Measurements from ENCODE around the gene PEX5L.

Gene PEX5L

GRCh38 chr3:179955809-179956208 lies 80.9 kb downstream of the PEX5L start:
- no peak for DNase-seq (ENCODE audit: low spot score)

GRCh38 chr3:179955286-179955685 lies 81.5 kb downstream of the PEX5L start:
- no peak for DNase-seq (ENCODE audit: low spot score)

- no peak for DNase-seq (ENCODE audit: low spot score)
Measured at GRCh38 chr3:179953993-179954870, 82.5 kb downstream of the PEX5L start.

GRCh38 chr3:179950840-179951239 lies 85.9 kb downstream of the PEX5L start:
- no peak for DNase-seq (ENCODE audit: low spot score)

GRCh38 chr3:179949869-179950268 lies 86.9 kb downstream of the PEX5L start:
- no peak for DNase-seq (ENCODE audit: low spot score)

GRCh38 chr3:179949412-179949811 lies 87.3 kb downstream of the PEX5L start:
- DNase-seq (ENCODE audit: low spot score): no peak

GRCh38 chr3:179948740-179949139 lies 88.0 kb downstream of the PEX5L start:
- DNase-seq (ENCODE audit: low spot score): no peak

- no peak for DNase-seq (ENCODE audit: low spot score)
Measured at GRCh38 chr3:179945569-179945968, 91.2 kb downstream of the PEX5L start.

- DNase-seq (ENCODE audit: low spot score): no peak
Measured at GRCh38 chr3:179943117-179943880, 93.4 kb downstream of the PEX5L start.

GRCh38 chr3:179942553-179943075 lies 94.1 kb downstream of the PEX5L start:
- no peak for DNase-seq (ENCODE audit: low spot score)

- DNase-seq (ENCODE audit: low spot score): no peak
Measured at GRCh38 chr3:179935710-179936109, 101.0 kb downstream of the PEX5L start.

GRCh38 chr3:179933914-179934313 lies 102.8 kb downstream of the PEX5L start:
- no peak for DNase-seq (ENCODE audit: low spot score)

GRCh38 chr3:179933080-179933479 lies 103.7 kb downstream of the PEX5L start:
- DNase-seq (ENCODE audit: low spot score): no peak

- DNase-seq (ENCODE audit: low spot score): no peak
Measured at GRCh38 chr3:179932674-179933073, 104.1 kb downstream of the PEX5L start.

- DNase-seq (ENCODE audit: low spot score): peak; percentile 61
Measured at GRCh38 chr3:179929091-179929529, 107.6 kb downstream of the PEX5L start.

- no peak for DNase-seq (ENCODE audit: low spot score)
Measured at GRCh38 chr3:179927191-179927590, 109.5 kb downstream of the PEX5L start.

GRCh38 chr3:179921951-179922350 lies 114.8 kb downstream of the PEX5L start:
- no peak for DNase-seq (ENCODE audit: low spot score)

- DNase-seq (ENCODE audit: low spot score): no peak
Measured at GRCh38 chr3:179921500-179921899, 115.2 kb downstream of the PEX5L start.

- no peak for DNase-seq (ENCODE audit: low spot score)
Measured at GRCh38 chr3:179907784-179908482, 128.8 kb downstream of the PEX5L start.

GRCh38 chr3:179902061-179902460 lies 134.7 kb downstream of the PEX5L start:
- no peak for DNase-seq (ENCODE audit: low spot score)

- DNase-seq (ENCODE audit: low spot score): peak; percentile 28
Measured at GRCh38 chr3:179898024-179898423, 138.7 kb downstream of the PEX5L start.

GRCh38 chr3:179897231-179897630 lies 139.5 kb downstream of the PEX5L start:
- no peak for DNase-seq (ENCODE audit: low spot score)

Data from AG08396 (cell line).